Mucosa of gallbladder (tissue), 1 donor: ENCODE data around the gene CEL. TPM values are rescaled to one million over a fixed set of nuclear protein-coding genes. Genes with fewer than 3 reads are reported as not detected.
"Not testable (repeated sequence)": the region's sequence is repeated elsewhere in the genome, so short reads cannot be mapped to it uniquely, and the experiment has no call there.

Experiments
- DNase-seq: peaks from one replicate; pipeline ENCODE4 v3.0.0-alpha.2; 2020; ENCODE audit warnings: low spot score
- total RNA-seq: library from RNA; stranded (reverse); gene quantifications from one replicate; pipeline ENCODE4 v1.2.1, GENCODE V29; 2021
- donor health status: DM: no; HTN: no; CAD: no.

The CEL gene
- 11.9 TPM for total RNA-seq

GRCh38 chr9:133061764-133062145, at the start of gene CEL:
TSS of gene CEL (plus strand) at chr9:133061981. CDS start at chr9:133062003, 22 bp downstream.
- not testable (repeated sequence) for DNase-seq

- no peak for DNase-seq
These were observed 47.1 kb upstream of the CEL start for GRCh38 chr9:133014696-133015095.

- no peak for DNase-seq
These were observed 38.5 kb upstream of the CEL start for GRCh38 chr9:133023117-133023890.

- DNase-seq: no peak
These were observed 35.4 kb upstream of the CEL start for GRCh38 chr9:133026426-133026825.

- DNase-seq: no peak
These were observed 34.6 kb upstream of the CEL start for GRCh38 chr9:133027134-133027533.

GRCh38 chr9:133028221-133028620, 33.6 kb upstream of the CEL start:
- DNase-seq: no peak

- DNase-seq: no peak
These were observed 31.8 kb upstream of the CEL start for GRCh38 chr9:133029994-133030316.

GRCh38 chr9:133030317-133031129, 31.3 kb upstream of the CEL start, which contains the start of gene GTF3C5:
TSS of gene GTF3C5 (plus strand) at chr9:133030997. CDS start at chr9:133031012, 15 bp downstream.
- peak; percentile 95 for DNase-seq

- DNase-seq: no peak
These were observed 30.7 kb upstream of the CEL start for GRCh38 chr9:133031130-133031422.

GRCh38 chr9:133031496-133031911, 30.3 kb upstream of the CEL start:
- DNase-seq: no peak

- no peak for DNase-seq
These were observed 29.6 kb upstream of the CEL start for GRCh38 chr9:133032171-133032570.

- DNase-seq: no peak
These were observed 26.1 kb upstream of the CEL start for GRCh38 chr9:133035669-133036068.

- DNase-seq: no peak
These were observed 23.8 kb upstream of the CEL start for GRCh38 chr9:133037775-133038515.

GRCh38 chr9:133040892-133041479, 20.8 kb upstream of the CEL start:
- peak; percentile 25 for DNase-seq

GRCh38 chr9:133041958-133042357, 19.8 kb upstream of the CEL start:
- DNase-seq: no peak

- no peak for DNase-seq
These were observed 19.1 kb upstream of the CEL start for GRCh38 chr9:133042676-133043075.

- no peak for DNase-seq
These were observed 18.2 kb upstream of the CEL start for GRCh38 chr9:133043449-133044035.

GRCh38 chr9:133044125-133044524, 17.7 kb upstream of the CEL start:
- no peak for DNase-seq

- DNase-seq: no peak
These were observed 17.1 kb upstream of the CEL start for GRCh38 chr9:133044661-133045060.

GRCh38 chr9:133045132-133045531, 16.6 kb upstream of the CEL start:
- no peak for DNase-seq

- DNase-seq: no peak
These were observed 15.4 kb upstream of the CEL start for GRCh38 chr9:133046196-133046899.
